Measurements from ENCODE around the gene MCC. TPM values are rescaled to one million over a fixed set of nuclear protein-coding genes. Genes with fewer than 3 reads are reported as not detected.

The MCC gene
- total and polyA plus RNA-seq, 2 of the 4 experiments (the other 2 are of a cell fraction): 5.0 to 20.6 TPM

- Histone ChIP-seq H3K79me1 (ENCODE audit: low read depth in 1 of 2, low read length in 2 of 2) (peaks cover 0 to 4% of the 10 kb centered on the region in 2 experiments; a peak in 1 of 4 replicates), H4K20me1 (ENCODE audit: insufficient read depth, low read length) (0 out of 2 replicates have a peak, but pooled peaks cover 2% of the 10 kb centered on the region), H3K4me3 (ENCODE audit: insufficient read depth, low read depth, low read length) (no peak overlapping the region), H2AK9ac (replicated peaks; ENCODE audit: low read depth, low read length, poor library complexity) (no peak overlapping the region), H2BK5ac (ENCODE audit: low read depth, low read length, poor library complexity, severe bottlenecking) (no peak overlapping the region), H3K56ac (ENCODE audit: extremely low read depth, insufficient read depth, low read length) (no peak overlapping the region), H3K4me1 (ENCODE audit: control insufficient read depth, insufficient read depth, low read length) (0 out of 2 replicates have a peak, but pooled peaks cover 2% of the 10 kb centered on the region), H3K9me3 (ENCODE audit: control insufficient read depth, insufficient read depth, low read length) (no peaks in the 10 kb centered on the region; the same call in 1 of the 2 replicates), H3K4ac (ENCODE audit: low read depth, low read length) (no peak overlapping the region), H3K18ac (ENCODE audit: low read depth, low read length) (no peak overlapping the region), H2AK5ac (ENCODE audit: low read depth, low read length) (no peak overlapping the region), H2BK15ac (ENCODE audit: low read depth, low read length) (no peak overlapping the region), H2BK20ac (ENCODE audit: low read depth, low read length) (no peak overlapping the region; the same call in 1 of the 2 replicates), H3K23ac (ENCODE audit: low read depth, low read length) (no peak overlapping the region), H4K91ac (ENCODE audit: insufficient read depth, low read depth, low read length) (no peak overlapping the region), H3K9ac (ENCODE audit: low read depth, low read length) (no peak overlapping the region), H2AFZ (replicated peaks; ENCODE audit: low read length, poor library complexity) (no peak overlapping the region), H3K14ac (replicated peaks; ENCODE audit: low read depth, low read length) (no peak overlapping the region), H3K27me3 (ENCODE audit: control insufficient read depth, insufficient read depth, low read length) (no peaks in the 10 kb centered on the region), H3K9me1 (ENCODE audit: insufficient read depth, low read length) (no peaks in the 10 kb centered on the region), H3K4me2 (ENCODE audit: low read depth, low read length) (no peak overlapping the region), H2BK120ac (ENCODE audit: low read depth, low read length) (no peak overlapping the region), H3K36me3 (ENCODE audit: control insufficient read depth, insufficient read depth, low read length) (0 out of 2 replicates have a peak, but pooled peaks cover 1% of the 10 kb centered on the region), H3K27ac (ENCODE audit: insufficient read depth, low read length) (no peak overlapping the region), H4K5ac (ENCODE audit: low read depth, low read length) (no peak overlapping the region), H4K8ac (ENCODE audit: low read depth in 2 of 2, low read length in 2 of 2) (no peak overlapping the region)
- POLR2A ChIA-PET (ENCODE audit: unreplicated experiment): no interaction called here
- dilution Hi-C loops (cut with HindIII; ENCODE audit: low sequenced_read_pairs, unreplicated experiment) (no loop called here), in situ Hi-C loops (cut with MboI; ENCODE audit: low sequenced_read_pairs) (no loop called here), intact Hi-C loops (cut with micrococcal nuclease) (loop anchor here (5.0 kb wide), 1 partner anchor 131 kb away; no protein-coding TSS in a partner anchor)
- no peak for DNase-seq
- TF ChIP-seq SMC3 (IDR thresholded peaks at IDR 0.05; ENCODE audit: low read depth, low read length): no peak
- no peak for TF ChIP-seq CEBPB (IDR thresholded peaks at IDR 0.05; ENCODE audit: low read depth, low read length)
- no peak for TF ChIP-seq NFE2L2 (IDR thresholded peaks at IDR 0.05; ENCODE audit: low read depth, low read length)
- no peak for TF ChIP-seq CHD1 (IDR thresholded peaks at IDR 0.05; ENCODE audit: low read depth, low read length)
- TF ChIP-seq RCOR1 (IDR thresholded peaks at IDR 0.05; ENCODE audit: insufficient replicate concordance, low read length): no peak
- TF ChIP-seq BHLHE40 (IDR thresholded peaks at IDR 0.05; ENCODE audit: low read depth, low read length): no peak
- no peak for TF ChIP-seq MAFK (IDR thresholded peaks at IDR 0.05; ENCODE audit: low read depth, low read length)
- no peak for TF ChIP-seq POLR2A (IDR thresholded peaks at IDR 0.05; ENCODE audit: low read depth, low read length)
- TF ChIP-seq RFX5 (IDR thresholded peaks at IDR 0.05; ENCODE audit: low read depth, low read length): no peak
- no TSS peak for BruUV-seq (replicated peaks)
- CTCF ChIA-PET: no interaction called here
- 100% methylated on average over 1 of the region's 2 CpGs; no CpG with 5 or more reads in 1 of the 2 experiments for WGBS, 2 experiments (ENCODE audit: extremely low coverage in 2 of 2, insufficient read length in 1 of 2)
- no peak for ATAC-seq (ENCODE audit: low read depth)
These were observed 359.5 kb downstream of the MCC start for GRCh38 chr5:113128641-113129330.
